Measurements from ENCODE around the gene SEC23A.

SEC23A gene

DNA sequence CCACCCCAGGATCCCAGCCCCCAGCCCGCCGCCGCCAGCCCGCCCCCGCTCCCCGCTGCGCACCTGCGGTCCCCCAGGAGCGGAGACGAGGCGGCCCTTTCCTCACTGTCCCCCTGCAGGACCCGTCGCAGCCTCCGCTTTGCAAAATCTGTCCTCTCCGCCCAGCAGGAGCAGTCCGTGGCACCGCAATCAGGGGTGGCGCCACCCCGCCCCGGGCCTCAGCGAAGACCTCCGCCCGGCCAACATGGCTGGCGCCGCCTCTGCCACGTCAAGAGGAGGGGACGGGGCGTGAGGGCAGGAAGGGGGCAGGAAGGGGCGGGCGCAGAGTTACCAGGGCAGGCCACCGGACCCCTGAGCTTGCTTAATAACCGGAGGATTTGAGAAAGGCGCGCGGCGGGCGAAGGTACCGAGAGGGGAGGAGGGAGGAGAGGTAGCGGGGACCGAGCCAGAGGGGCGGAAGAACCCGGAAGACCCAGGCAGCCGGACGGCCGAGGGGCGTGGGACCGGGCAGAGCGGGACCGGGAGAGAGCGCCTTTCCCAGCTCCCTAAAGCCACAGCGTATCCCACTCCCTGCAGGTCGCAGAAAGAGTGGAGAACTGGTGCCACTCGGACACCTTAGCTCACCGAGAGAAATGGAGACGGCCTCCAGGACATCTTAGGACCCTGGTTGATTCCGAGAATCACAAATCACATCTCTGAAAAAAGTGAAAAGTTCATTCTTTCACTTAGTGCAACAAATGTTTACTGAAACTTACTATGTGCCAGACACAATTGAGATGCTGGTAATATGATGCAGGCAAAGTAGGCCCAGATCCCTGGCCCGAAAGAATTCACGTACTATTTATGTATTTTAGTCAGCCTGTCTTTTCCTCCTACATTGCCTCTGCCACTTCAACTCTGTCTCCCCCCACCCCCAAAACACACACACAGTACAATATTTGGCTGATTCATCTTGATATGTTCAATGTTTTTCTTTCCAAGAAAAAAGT, at the start of gene SEC23A (continued):
- no peak for TF ChIP-seq ZFP41 (tag by site-specific recombination; IDR thresholded peaks at IDR 0.05; ENCODE audit: borderline replicate concordance)
- no peak for TF ChIP-seq HOXD13 (CRISPR knock-in tag; IDR thresholded peaks at IDR 0.05; ENCODE audit: borderline replicate concordance)
- peak; percentile 83 for TF ChIP-seq ZNF501 (tag by site-specific recombination; IDR thresholded peaks at IDR 0.05)
- TF ChIP-seq KLF7 (tag by site-specific recombination; IDR thresholded peaks at IDR 0.05; ENCODE audit: borderline replicate concordance): peak; percentile 55; the same call in 1 of the 2 replicates
- TF ChIP-seq ZNF416 (tag by site-specific recombination; IDR thresholded peaks at IDR 0.05): no peak
- TF ChIP-seq ZNF670 (tag by site-specific recombination; IDR thresholded peaks at IDR 0.05; ENCODE audit: low read depth): no peak
- TF ChIP-seq ZXDB (tag by site-specific recombination; IDR thresholded peaks at IDR 0.05): peak; percentile 77
- TF ChIP-seq ZNF335 (tag by site-specific recombination; conservative IDR thresholded peaks at IDR 0.05): peak; percentile 88
- peak; percentile 39; the same call in 1 of the 2 replicates for TF ChIP-seq ZNF394 (tag by site-specific recombination; IDR thresholded peaks at IDR 0.05; ENCODE audit: borderline replicate concordance)
- peak; percentile 97 for TF ChIP-seq SP3 (tag by site-specific recombination; IDR thresholded peaks at IDR 0.05)
- TF ChIP-seq, protein P1, sequence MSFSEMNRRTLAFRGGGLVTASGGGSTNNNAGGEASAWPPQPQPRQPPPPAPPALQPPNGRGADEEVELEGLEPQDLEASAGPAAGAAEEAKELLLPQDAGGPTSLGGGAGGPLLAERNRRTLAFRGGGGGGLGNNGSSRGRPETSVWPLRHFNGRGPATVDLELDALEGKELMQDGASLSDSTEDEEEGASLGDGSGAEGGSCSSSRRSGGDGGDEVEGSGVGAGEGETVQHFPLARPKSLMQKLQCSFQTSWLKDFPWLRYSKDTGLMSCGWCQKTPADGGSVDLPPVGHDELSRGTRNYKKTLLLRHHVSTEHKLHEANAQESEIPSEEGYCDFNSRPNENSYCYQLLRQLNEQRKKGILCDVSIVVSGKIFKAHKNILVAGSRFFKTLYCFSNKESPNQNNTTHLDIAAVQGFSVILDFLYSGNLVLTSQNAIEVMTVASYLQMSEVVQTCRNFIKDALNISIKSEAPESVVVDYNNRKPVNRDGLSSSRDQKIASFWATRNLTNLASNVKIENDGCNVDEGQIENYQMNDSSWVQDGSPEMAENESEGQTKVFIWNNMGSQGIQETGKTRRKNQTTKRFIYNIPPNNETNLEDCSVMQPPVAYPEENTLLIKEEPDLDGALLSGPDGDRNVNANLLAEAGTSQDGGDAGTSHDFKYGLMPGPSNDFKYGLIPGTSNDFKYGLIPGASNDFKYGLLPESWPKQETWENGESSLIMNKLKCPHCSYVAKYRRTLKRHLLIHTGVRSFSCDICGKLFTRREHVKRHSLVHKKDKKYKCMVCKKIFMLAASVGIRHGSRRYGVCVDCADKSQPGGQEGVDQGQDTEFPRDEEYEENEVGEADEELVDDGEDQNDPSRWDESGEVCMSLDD (tag by site-specific recombination; IDR thresholded peaks at IDR 0.05): peak; percentile 52
- TF ChIP-seq OVOL3 (tag by site-specific recombination; IDR thresholded peaks at IDR 0.05): no peak
- TF ChIP-seq, protein P2, sequence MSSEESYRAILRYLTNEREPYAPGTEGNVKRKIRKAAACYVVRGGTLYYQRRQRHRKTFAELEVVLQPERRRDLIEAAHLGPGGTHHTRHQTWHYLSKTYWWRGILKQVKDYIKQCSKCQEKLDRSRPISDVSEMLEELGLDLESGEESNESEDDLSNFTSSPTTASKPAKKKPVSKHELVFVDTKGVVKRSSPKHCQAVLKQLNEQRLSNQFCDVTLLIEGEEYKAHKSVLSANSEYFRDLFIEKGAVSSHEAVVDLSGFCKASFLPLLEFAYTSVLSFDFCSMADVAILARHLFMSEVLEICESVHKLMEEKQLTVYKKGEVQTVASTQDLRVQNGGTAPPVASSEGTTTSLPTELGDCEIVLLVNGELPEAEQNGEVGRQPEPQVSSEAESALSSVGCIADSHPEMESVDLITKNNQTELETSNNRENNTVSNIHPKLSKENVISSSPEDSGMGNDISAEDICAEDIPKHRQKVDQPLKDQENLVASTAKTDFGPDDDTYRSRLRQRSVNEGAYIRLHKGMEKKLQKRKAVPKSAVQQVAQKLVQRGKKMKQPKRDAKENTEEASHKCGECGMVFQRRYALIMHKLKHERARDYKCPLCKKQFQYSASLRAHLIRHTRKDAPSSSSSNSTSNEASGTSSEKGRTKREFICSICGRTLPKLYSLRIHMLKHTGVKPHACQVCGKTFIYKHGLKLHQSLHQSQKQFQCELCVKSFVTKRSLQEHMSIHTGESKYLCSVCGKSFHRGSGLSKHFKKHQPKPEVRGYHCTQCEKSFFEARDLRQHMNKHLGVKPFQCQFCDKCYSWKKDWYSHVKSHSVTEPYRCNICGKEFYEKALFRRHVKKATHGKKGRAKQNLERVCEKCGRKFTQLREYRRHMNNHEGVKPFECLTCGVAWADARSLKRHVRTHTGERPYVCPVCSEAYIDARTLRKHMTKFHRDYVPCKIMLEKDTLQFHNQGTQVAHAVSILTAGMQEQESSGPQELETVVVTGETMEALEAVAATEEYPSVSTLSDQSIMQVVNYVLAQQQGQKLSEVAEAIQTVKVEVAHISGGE (tag by site-specific recombination; conservative IDR thresholded peaks at IDR 0.05; ENCODE audit: low read depth): peak; percentile 98
- no peak for TF ChIP-seq ZNF777 (tag by site-specific recombination; IDR thresholded peaks at IDR 0.05; ENCODE audit: borderline replicate concordance)
- no peak for TF ChIP-seq ZNF837 (tag by site-specific recombination; IDR thresholded peaks at IDR 0.05)
- TF ChIP-seq ZNF366 (tag by site-specific recombination; conservative IDR thresholded peaks at IDR 0.05): peak; percentile 46; the same call in 1 of the 2 replicates
- TF ChIP-seq, protein P3, sequence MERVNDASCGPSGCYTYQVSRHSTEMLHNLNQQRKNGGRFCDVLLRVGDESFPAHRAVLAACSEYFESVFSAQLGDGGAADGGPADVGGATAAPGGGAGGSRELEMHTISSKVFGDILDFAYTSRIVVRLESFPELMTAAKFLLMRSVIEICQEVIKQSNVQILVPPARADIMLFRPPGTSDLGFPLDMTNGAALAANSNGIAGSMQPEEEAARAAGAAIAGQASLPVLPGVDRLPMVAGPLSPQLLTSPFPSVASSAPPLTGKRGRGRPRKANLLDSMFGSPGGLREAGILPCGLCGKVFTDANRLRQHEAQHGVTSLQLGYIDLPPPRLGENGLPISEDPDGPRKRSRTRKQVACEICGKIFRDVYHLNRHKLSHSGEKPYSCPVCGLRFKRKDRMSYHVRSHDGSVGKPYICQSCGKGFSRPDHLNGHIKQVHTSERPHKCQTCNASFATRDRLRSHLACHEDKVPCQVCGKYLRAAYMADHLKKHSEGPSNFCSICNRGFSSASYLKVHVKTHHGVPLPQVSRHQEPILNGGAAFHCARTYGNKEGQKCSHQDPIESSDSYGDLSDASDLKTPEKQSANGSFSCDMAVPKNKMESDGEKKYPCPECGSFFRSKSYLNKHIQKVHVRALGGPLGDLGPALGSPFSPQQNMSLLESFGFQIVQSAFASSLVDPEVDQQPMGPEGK (tag by site-specific recombination; IDR thresholded peaks at IDR 0.05): peak; percentile 91
- TF ChIP-seq, protein P4, sequence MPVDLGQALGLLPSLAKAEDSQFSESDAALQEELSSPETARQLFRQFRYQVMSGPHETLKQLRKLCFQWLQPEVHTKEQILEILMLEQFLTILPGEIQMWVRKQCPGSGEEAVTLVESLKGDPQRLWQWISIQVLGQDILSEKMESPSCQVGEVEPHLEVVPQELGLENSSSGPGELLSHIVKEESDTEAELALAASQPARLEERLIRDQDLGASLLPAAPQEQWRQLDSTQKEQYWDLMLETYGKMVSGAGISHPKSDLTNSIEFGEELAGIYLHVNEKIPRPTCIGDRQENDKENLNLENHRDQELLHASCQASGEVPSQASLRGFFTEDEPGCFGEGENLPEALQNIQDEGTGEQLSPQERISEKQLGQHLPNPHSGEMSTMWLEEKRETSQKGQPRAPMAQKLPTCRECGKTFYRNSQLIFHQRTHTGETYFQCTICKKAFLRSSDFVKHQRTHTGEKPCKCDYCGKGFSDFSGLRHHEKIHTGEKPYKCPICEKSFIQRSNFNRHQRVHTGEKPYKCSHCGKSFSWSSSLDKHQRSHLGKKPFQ (tag by site-specific recombination; IDR thresholded peaks at IDR 0.05): no peak
- TF ChIP-seq GFI1B (tag by site-specific recombination; IDR thresholded peaks at IDR 0.05): no peak
- TF ChIP-seq ZIC2 (tag by site-specific recombination; IDR thresholded peaks at IDR 0.05): peak; percentile 68
- TF ChIP-seq, protein P5, sequence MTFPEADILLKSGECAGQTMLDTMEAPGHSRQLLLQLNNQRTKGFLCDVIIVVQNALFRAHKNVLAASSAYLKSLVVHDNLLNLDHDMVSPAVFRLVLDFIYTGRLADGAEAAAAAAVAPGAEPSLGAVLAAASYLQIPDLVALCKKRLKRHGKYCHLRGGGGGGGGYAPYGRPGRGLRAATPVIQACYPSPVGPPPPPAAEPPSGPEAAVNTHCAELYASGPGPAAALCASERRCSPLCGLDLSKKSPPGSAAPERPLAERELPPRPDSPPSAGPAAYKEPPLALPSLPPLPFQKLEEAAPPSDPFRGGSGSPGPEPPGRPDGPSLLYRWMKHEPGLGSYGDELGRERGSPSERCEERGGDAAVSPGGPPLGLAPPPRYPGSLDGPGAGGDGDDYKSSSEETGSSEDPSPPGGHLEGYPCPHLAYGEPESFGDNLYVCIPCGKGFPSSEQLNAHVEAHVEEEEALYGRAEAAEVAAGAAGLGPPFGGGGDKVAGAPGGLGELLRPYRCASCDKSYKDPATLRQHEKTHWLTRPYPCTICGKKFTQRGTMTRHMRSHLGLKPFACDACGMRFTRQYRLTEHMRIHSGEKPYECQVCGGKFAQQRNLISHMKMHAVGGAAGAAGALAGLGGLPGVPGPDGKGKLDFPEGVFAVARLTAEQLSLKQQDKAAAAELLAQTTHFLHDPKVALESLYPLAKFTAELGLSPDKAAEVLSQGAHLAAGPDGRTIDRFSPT (tag by site-specific recombination; IDR thresholded peaks at IDR 0.05): peak; percentile 92
- peak; percentile 23; the same call in 1 of the 2 replicates for TF ChIP-seq YY1 (tag by site-specific recombination; IDR thresholded peaks at IDR 0.05)

Measured in HEK293 (cell line).